ENCODE results near the gene SH3D21.

DNA sequence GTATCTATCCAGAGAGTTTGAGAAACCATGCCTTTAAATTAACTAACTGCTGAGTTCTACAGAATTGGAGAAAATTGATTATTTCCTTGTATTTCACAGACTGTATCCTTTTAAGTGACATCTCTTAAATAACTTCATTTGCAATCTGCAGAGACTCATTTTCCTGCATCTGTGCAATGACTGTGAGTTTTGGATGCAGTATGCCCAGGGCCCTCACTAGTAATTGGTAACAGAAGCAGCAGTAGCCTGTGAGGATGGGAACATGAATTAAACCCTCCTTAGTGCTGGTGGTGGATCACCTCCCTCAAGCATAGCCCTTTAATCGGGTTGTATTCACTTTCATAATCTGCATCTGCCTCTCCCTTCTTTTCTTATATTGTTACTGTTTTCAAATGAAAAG lies 21.7 kb upstream of the SH3D21 start:
- TF ChIP-seq, protein P1, sequence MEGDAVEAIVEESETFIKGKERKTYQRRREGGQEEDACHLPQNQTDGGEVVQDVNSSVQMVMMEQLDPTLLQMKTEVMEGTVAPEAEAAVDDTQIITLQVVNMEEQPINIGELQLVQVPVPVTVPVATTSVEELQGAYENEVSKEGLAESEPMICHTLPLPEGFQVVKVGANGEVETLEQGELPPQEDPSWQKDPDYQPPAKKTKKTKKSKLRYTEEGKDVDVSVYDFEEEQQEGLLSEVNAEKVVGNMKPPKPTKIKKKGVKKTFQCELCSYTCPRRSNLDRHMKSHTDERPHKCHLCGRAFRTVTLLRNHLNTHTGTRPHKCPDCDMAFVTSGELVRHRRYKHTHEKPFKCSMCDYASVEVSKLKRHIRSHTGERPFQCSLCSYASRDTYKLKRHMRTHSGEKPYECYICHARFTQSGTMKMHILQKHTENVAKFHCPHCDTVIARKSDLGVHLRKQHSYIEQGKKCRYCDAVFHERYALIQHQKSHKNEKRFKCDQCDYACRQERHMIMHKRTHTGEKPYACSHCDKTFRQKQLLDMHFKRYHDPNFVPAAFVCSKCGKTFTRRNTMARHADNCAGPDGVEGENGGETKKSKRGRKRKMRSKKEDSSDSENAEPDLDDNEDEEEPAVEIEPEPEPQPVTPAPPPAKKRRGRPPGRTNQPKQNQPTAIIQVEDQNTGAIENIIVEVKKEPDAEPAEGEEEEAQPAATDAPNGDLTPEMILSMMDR (IDR thresholded peaks at IDR 0.05; ENCODE audit: low read depth, low read length): no peak
- TF ChIP-seq POLR2A (IDR thresholded peaks at IDR 0.05; ENCODE audit: extremely low read depth, insufficient read length) (no peak), MYC (IDR thresholded peaks at IDR 0.05; ENCODE audit: low read depth, low read length) (no peak)

Measured in NB4 (cell line).